HepG2 (cell line): ENCODE data around the gene NOVA2. TPM values are rescaled to one million over a fixed set of nuclear protein-coding genes. Genes with fewer than 3 reads are reported as not detected.
A peak's percentile ranks its signal among the peaks of the same experiment; 100 is the strongest.

ENCODE experiments used
- ARNT ChIP-seq: fragments of 450-650 bp; IDR thresholded peaks from 2 replicates; pipeline ENCODE4 v1.6.1; 2017
- ARNT2 ChIP-seq: sonication (generic); formaldehyde crosslinking; IDR thresholded peaks from 2 replicates; pipeline ENCODE4 v1.8.0; 2022; ENCODE audit warnings: mild to moderate bottlenecking, low read depth, missing genetic modification reagents, moderate library complexity
- ARNTL ChIP-seq: sonication (generic); formaldehyde crosslinking; IDR thresholded peaks from 2 replicates; pipeline ENCODE4 v1.4.0; 2020; ENCODE audit warnings: mild to moderate bottlenecking, missing genetic modification reagents
- ATF7 ChIP-seq, 2 experiments: fragments of 450-650 bp in 1 of 2; sonication (generic) in 1 of 2; formaldehyde crosslinking in 1 of 2; IDR thresholded peaks; 2 replicates each; pipeline versions ENCODE4 v1.4.0 to v1.6.1; 2016 to 2020; ENCODE audit warnings: antibody characterized with exemption in 1 of 2, mild to moderate bottlenecking in 1 of 2, missing genetic modification reagents in 1 of 2
- CBFB ChIP-seq: sonication (generic); formaldehyde crosslinking; IDR thresholded peaks from 2 replicates; pipeline ENCODE4 v1.4.0; 2020; ENCODE audit warnings: missing genetic modification reagents
- CEBPB ChIP-seq: IDR thresholded peaks from 2 replicates; pipeline ENCODE4 v1.6.1; 2011; ENCODE audit warnings: low read depth, low read length, improper control_type of control experiment, borderline replicate concordance
- HNRNPH1 ChIP-seq: fragments of 200-400 bp; formaldehyde crosslinking; optimal IDR thresholded peaks from 2 replicates; pipeline ENCODE3; 2017; ENCODE audit warnings: mild to moderate bottlenecking, low read depth, low read length
- JUN ChIP-seq: sonication (generic); formaldehyde crosslinking; IDR thresholded peaks from 2 replicates; pipeline ENCODE4 v1.4.0; 2020; ENCODE audit warnings: mild to moderate bottlenecking, missing genetic modification reagents
- KDM6A ChIP-seq: IDR thresholded peaks from 2 replicates; pipeline ENCODE4 v1.6.1; 2016; ENCODE audit warnings: low read depth
- KLF11 ChIP-seq: IDR thresholded peaks from 2 replicates; pipeline ENCODE4 v1.6.1; 2016; ENCODE audit warnings: missing compliant biosample characterization
- MAFG ChIP-seq: sonication (generic); formaldehyde crosslinking; IDR thresholded peaks from 2 replicates; pipeline ENCODE4 v1.5.1; 2020; ENCODE audit warnings: mild to moderate bottlenecking, missing genetic modification reagents
- RFX1 ChIP-seq: fragments of 450-650 bp; IDR thresholded peaks from 2 replicates; pipeline ENCODE4 v1.6.1; 2017
- SP1 ChIP-seq, 2 experiments: fragments of 450-650 bp in 1 of 2; sonication (generic) in 1 of 2; formaldehyde crosslinking in 1 of 2; IDR thresholded peaks; 2 replicates each; pipeline versions ENCODE4 v1.4.0 to v1.6.1; 2016 to 2020; ENCODE audit warnings: missing genetic modification reagents in 1 of 2
- ZBTB39 ChIP-seq: sonication (generic); formaldehyde crosslinking; IDR thresholded peaks from 2 replicates; pipeline ENCODE4 v1.5.0; 2020; ENCODE audit warnings: missing genetic modification reagents
- ZNF256 ChIP-seq: sonication (generic); formaldehyde crosslinking; conservative IDR thresholded peaks from 2 replicates; pipeline ENCODE4 v1.4.0; 2020; ENCODE audit warnings: missing genetic modification reagents
- ZNF34 ChIP-seq: sonication (generic); formaldehyde crosslinking; IDR thresholded peaks from 2 replicates; pipeline ENCODE4 v1.4.0; 2020; ENCODE audit warnings: mild to moderate bottlenecking, missing genetic modification reagents, borderline replicate concordance
- ZNF354B ChIP-seq: sonication (generic); formaldehyde crosslinking; IDR thresholded peaks from 2 replicates; pipeline ENCODE4 v1.8.0; 2022; ENCODE audit warnings: mild to moderate bottlenecking, missing genetic modification reagents
- ZNF382 ChIP-seq: sonication (generic); formaldehyde crosslinking; IDR thresholded peaks from 2 replicates; pipeline ENCODE4 v1.5.0; 2020; ENCODE audit warnings: missing genetic modification reagents, mild to moderate bottlenecking, borderline replicate concordance
- ZNF607 ChIP-seq: sonication (generic); formaldehyde crosslinking; IDR thresholded peaks from 2 replicates; pipeline ENCODE4 v1.5.1; 2020; ENCODE audit warnings: missing genetic modification reagents, mild to moderate bottlenecking, borderline replicate concordance
- ZNF773 ChIP-seq: sonication (generic); formaldehyde crosslinking; IDR thresholded peaks from 2 replicates; pipeline ENCODE4 v1.4.0; 2020; ENCODE audit warnings: missing genetic modification reagents, borderline replicate concordance
- ZNF891 ChIP-seq: sonication (generic); formaldehyde crosslinking; IDR thresholded peaks from 2 replicates; pipeline ENCODE4 v1.5.0; 2020; ENCODE audit warnings: mild to moderate bottlenecking, missing genetic modification reagents
- polyA plus RNA-seq, 8 experiments: library from polyadenylated mRNA; depleted of rRNA in 3 of 8; stranded (reverse) in 7 of 8; unstranded in 1 of 8; fragments of >200 nt; fragmentation: Illumina TruSeq in 4 of 8; extraction: Trizol in 4 of 8; gene quantifications; 2 replicates each; pipeline versions ENCODE4 v1.2.1 to v1.2.3, GENCODE V29; 2011 to 2016; ENCODE audit warnings: low read depth in 4 of 8, missing spikeins in 1 of 8, mixed read lengths in 1 of 8; ENCODE audit not compliant: insufficient read depth in 1 of 8
- total RNA-seq, 5 experiments: library from RNA; depleted of rRNA; stranded (reverse); fragments of >200 nt; fragmentation: Illumina TruSeq; extraction: Trizol; gene quantifications; 2 replicates each; pipeline ENCODE4 v1.2.3, GENCODE V29; 2016; ENCODE audit warnings: low read depth in 1 of 5
- TF ChIP-seq, protein P1 (sequence below): sonication (generic); formaldehyde crosslinking; IDR thresholded peaks from 2 replicates; pipeline ENCODE4 v1.4.0; 2020; ENCODE audit warnings: missing genetic modification reagents, borderline replicate concordance
- TF ChIP-seq, protein P2 (sequence below): sonication (generic); formaldehyde crosslinking; IDR thresholded peaks from 2 replicates; pipeline ENCODE4 v1.4.0; 2020; ENCODE audit warnings: missing genetic modification reagents, mild to moderate bottlenecking, borderline replicate concordance

The NOVA2 gene
- total and polyA plus RNA-seq, 2 of the 13 experiments (the other 11 are each of a cell fraction or from before 2014, with no cell fraction given), result not detected

GRCh38 chr19:45886427-45887199 lies 87.1 kb downstream of the NOVA2 start (continued):
- TF ChIP-seq ZNF773 (CRISPR knock-in tag) (no peak), ZNF34 (CRISPR knock-in tag) (no peak), KLF11 (CRISPR knock-in tag) (peak; percentile 47; the same call in 1 of the 2 replicates), ATF7 (IDR thresholded peaks at IDR 0.05) (no peak), ATF7 (CRISPR knock-in tag; IDR thresholded peaks at IDR 0.05) (no peak), KDM6A (CRISPR knock-in tag) (no peak), ZNF382 (CRISPR knock-in tag) (no peak), HNRNPH1 (no peak), MAFG (CRISPR knock-in tag) (no peak), SP1 (IDR thresholded peaks at IDR 0.05) (no peak), SP1 (CRISPR knock-in tag; IDR thresholded peaks at IDR 0.05) (no peak), ARNT2 (CRISPR knock-in tag) (no peak; the same call in none of the 2 replicates), ARNTL (peak; percentile 60), ZNF256 (CRISPR knock-in tag) (no peak), ZBTB39 (no peak), ARNT (no peak), ZNF891 (CRISPR knock-in tag) (no peak; the same call in 1 of the 2 replicates), ZNF354B (CRISPR knock-in tag) (no peak), ZNF607 (CRISPR knock-in tag) (no peak), RFX1 (no peak), CEBPB (no peak), JUN (CRISPR knock-in tag) (no peak), CBFB (CRISPR knock-in tag) (peak; percentile 60; the same call in 1 of the 2 replicates)
- TF ChIP-seq, protein P1, sequence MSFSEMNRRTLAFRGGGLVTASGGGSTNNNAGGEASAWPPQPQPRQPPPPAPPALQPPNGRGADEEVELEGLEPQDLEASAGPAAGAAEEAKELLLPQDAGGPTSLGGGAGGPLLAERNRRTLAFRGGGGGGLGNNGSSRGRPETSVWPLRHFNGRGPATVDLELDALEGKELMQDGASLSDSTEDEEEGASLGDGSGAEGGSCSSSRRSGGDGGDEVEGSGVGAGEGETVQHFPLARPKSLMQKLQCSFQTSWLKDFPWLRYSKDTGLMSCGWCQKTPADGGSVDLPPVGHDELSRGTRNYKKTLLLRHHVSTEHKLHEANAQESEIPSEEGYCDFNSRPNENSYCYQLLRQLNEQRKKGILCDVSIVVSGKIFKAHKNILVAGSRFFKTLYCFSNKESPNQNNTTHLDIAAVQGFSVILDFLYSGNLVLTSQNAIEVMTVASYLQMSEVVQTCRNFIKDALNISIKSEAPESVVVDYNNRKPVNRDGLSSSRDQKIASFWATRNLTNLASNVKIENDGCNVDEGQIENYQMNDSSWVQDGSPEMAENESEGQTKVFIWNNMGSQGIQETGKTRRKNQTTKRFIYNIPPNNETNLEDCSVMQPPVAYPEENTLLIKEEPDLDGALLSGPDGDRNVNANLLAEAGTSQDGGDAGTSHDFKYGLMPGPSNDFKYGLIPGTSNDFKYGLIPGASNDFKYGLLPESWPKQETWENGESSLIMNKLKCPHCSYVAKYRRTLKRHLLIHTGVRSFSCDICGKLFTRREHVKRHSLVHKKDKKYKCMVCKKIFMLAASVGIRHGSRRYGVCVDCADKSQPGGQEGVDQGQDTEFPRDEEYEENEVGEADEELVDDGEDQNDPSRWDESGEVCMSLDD (CRISPR knock-in tag), result peak; percentile 87
- TF ChIP-seq, protein P2, sequence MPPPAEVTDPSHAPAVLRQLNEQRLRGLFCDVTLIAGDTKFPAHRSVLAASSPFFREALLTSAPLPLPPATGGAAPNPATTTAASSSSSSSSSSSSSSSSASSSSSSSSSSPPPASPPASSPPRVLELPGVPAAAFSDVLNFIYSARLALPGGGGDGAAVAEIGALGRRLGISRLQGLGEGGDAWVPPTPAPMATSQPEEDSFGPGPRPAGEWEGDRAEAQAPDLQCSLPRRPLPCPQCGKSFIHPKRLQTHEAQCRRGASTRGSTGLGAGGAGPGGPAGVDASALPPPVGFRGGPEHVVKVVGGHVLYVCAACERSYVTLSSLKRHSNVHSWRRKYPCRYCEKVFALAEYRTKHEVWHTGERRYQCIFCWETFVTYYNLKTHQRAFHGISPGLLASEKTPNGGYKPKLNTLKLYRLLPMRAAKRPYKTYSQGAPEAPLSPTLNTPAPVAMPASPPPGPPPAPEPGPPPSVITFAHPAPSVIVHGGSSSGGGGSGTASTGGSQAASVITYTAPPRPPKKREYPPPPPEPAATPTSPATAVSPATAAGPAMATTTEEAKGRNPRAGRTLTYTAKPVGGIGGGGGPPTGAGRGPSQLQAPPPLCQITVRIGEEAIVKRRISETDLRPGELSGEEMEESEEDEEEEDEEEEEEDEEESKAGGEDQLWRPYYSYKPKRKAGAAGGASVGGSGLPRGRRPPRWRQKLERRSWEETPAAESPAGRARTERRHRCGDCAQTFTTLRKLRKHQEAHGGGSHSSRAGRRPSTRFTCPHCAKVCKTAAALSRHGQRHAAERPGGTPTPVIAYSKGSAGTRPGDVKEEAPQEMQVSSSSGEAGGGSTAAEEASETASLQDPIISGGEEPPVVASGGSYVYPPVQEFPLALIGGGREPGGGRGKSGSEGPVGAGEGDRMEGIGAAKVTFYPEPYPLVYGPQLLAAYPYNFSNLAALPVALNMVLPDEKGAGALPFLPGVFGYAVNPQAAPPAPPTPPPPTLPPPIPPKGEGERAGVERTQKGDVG (CRISPR knock-in tag), result no peak
